NT2/D1 (cell line): ENCODE measurements around the gene UGT1A9.

Experiments
- DNase-seq: peaks from one replicate; pipeline ENCODE4 v3.0.0-alpha.2; 2011; ENCODE audit warnings: low read depth, low spot score
- H3K27me3 ChIP-seq: 2 replicates; pipeline ENCODE4 v1.6.0; 2011; ENCODE audit warnings: mild to moderate bottlenecking; ENCODE audit not compliant: insufficient read length, insufficient read depth
- H3K36me3 ChIP-seq: 2 replicates; pipeline ENCODE4 v1.6.1; 2011; ENCODE audit warnings: mild to moderate bottlenecking, low read length, mixed read lengths; ENCODE audit not compliant: insufficient read depth, insufficient read length
- H3K4me1 ChIP-seq: 2 replicates; pipeline ENCODE4 v1.5.1; 2011; ENCODE audit not compliant: insufficient read depth, insufficient read length
- H3K4me3 ChIP-seq: 2 replicates; pipeline ENCODE4 v1.5.1; 2011; ENCODE audit warnings: low read depth; ENCODE audit not compliant: insufficient read length
- H3K9ac ChIP-seq: 2 replicates; pipeline ENCODE4 v1.6.0; 2011; ENCODE audit warnings: low read depth; ENCODE audit not compliant: insufficient read length
- H3K9me3 ChIP-seq: 2 replicates; pipeline ENCODE4 v1.5.1; 2011; ENCODE audit warnings: mild to moderate bottlenecking, low read length; ENCODE audit not compliant: insufficient read depth
- SUZ12 ChIP-seq: IDR thresholded peaks from 2 replicates; pipeline ENCODE4 v1.6.1; 2011; ENCODE audit not compliant: insufficient read length, insufficient read depth; ENCODE audit errors: extremely low read depth
- YY1 ChIP-seq: IDR thresholded peaks from 2 replicates; pipeline ENCODE4 v1.6.1; 2011; ENCODE audit not compliant: insufficient read length, insufficient read depth
- ZNF274 ChIP-seq: IDR thresholded peaks from 2 replicates; pipeline ENCODE4 v1.6.1; 2011; ENCODE audit warnings: mild to moderate bottlenecking, low read depth, low read length

UGT1A9 gene

DNA sequence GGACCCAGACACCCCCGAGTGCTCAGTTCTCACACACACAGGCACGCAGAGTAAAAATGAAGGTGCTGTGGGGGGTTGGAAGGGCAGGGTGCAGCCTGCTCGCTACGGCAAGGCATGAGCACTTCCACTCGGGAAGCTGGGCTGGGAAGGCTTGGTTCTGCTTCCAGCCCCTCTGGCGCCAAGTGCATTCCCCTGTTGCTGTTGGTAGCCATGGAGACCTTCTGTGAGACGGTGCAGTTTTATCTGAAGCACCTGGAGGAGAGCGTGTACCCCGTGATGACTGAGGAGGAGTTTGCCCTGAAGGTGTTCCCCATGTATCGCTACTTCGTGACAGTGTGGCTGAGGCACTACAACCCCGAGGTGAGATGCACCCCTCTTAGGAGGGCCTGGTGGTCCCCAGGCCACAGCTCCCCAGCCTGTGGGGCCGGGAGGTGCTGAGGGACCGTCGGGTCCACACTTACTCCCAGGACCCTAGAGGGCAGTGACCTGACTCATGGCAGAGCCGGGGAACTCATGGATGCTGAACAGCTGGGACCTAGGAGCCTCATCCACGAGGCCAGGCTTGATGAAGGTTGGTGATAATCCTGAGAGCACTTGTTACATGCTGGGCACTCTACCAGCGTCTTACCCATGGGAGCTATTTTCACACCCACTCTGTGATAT, 121.9 kb downstream of the UGT1A9 start:
- Histone ChIP-seq H3K4me1 (no peaks in the 10 kb centered on the region), H3K9me3 (no peaks in the 10 kb centered on the region), H3K27me3 (peaks cover 6% of the 10 kb centered on the region), H3K4me3 (no peak overlapping the region), H3K9ac (no peak overlapping the region), H3K36me3 (no peaks in the 10 kb centered on the region)
- no peak for DNase-seq
- TF ChIP-seq ZNF274: no peak
- no peak for TF ChIP-seq YY1
- TF ChIP-seq SUZ12: no peak

- Histone ChIP-seq H3K4me3 (no peak overlapping the region), H3K4me1 (peaks cover 2% of the 10 kb centered on the region), H3K27me3 (peaks cover 6% of the 10 kb centered on the region), H3K9ac (no peak overlapping the region), H3K9me3 (no peaks in the 10 kb centered on the region), H3K36me3 (no peaks in the 10 kb centered on the region)
- TF ChIP-seq SUZ12 (no peak), YY1 (no peak), ZNF274 (no peak)
- no peak for DNase-seq
These were observed 122.5 kb downstream of the UGT1A9 start for GRCh38 chr2:233794128-233794658.

DNA sequence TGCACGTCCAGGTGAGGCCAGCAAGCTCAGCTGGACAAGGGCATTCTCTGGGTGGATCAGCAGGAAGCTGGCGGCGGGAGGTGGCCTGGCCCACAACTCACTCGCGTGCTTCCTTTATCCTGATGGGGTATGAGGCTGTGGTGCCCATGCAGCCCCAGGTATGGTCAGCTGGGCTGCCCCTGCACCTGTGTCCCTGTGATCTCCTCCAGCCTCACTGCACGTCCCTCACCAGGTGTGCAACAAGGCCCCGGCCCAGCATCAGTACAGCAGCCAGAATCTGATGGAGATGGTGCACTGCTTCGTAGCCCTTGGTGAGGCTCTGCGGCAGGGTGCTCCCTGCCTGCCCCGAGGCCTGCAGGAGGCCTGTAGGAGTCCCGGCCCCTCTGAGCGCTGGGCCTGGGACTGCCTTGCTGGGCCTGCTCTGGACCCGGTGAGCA, 124.1 kb downstream of the UGT1A9 start:
- no peak for DNase-seq
- Histone ChIP-seq H3K4me1 (peaks cover 3% of the 10 kb centered on the region), H3K4me3 (no peak overlapping the region), H3K36me3 (no peaks in the 10 kb centered on the region), H3K9ac (no peak overlapping the region), H3K9me3 (no peaks in the 10 kb centered on the region), H3K27me3 (peaks cover 6% of the 10 kb centered on the region)
- no peak for TF ChIP-seq ZNF274
- TF ChIP-seq SUZ12: no peak
- no peak for TF ChIP-seq YY1

GRCh38 chr2:233796254-233796653, 124.6 kb downstream of the UGT1A9 start:
- H3K4me3 ChIP-seq: no peak overlapping the region
- H3K9me3 ChIP-seq: no peaks in the 10 kb centered on the region
- no peaks in the 10 kb centered on the region for H3K36me3 ChIP-seq
- no peak overlapping the region for H3K9ac ChIP-seq
- peaks cover 3% of the 10 kb centered on the region for H3K4me1 ChIP-seq
- H3K27me3 ChIP-seq: peaks cover 3% of the 10 kb centered on the region
- TF ChIP-seq SUZ12 (no peak), ZNF274 (no peak), YY1 (no peak)
- no peak for DNase-seq

GRCh38 chr2:233798335-233799086, 126.8 kb downstream of the UGT1A9 start:
- Histone ChIP-seq H3K27me3 (no peaks in the 10 kb centered on the region), H3K36me3 (no peaks in the 10 kb centered on the region), H3K9me3 (no peaks in the 10 kb centered on the region), H3K9ac (no peak overlapping the region), H3K4me1 (peaks cover 3% of the 10 kb centered on the region), H3K4me3 (no peak overlapping the region)
- DNase-seq: no peak
- TF ChIP-seq ZNF274 (no peak), SUZ12 (no peak), YY1 (no peak)

DNA sequence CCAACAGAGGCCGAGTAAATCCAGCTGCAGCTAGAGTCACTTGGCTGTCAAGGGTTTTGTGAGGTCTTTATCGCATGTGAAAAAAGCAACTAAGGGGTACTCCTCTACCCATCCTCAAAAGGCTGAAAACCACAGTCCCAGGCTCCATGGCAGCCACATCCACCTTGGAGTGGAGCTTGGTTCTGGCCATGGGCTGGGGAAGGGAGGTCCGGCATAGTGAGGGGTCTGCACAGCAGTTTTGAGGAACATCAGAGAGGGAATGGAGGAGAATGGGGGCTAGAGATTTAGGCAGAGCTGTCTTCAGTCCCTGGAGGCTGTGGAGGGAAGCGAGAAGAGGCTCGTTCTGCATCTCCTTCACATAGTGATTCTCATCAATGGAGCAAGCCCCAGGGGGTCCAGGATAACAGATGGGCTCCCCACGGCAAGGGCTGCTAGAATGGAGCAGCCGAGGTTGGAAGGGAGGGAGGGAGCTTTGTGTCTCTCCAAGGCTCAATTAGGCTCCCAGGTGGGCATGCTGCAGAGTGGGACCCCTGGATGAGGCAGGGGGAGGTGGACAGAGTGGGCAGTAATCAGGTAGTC, 127.5 kb downstream of the UGT1A9 start:
- TF ChIP-seq YY1 (no peak), ZNF274 (no peak), SUZ12 (no peak)
- H3K4me1 ChIP-seq: peaks cover 3% of the 10 kb centered on the region
- no peaks in the 10 kb centered on the region for H3K9me3 ChIP-seq
- no peaks in the 10 kb centered on the region for H3K36me3 ChIP-seq
- peaks cover 2% of the 10 kb centered on the region for H3K27me3 ChIP-seq
- no peak overlapping the region for H3K4me3 ChIP-seq
- no peak for DNase-seq
- H3K9ac ChIP-seq: no peak overlapping the region

- no peak for DNase-seq
- Histone ChIP-seq H3K9me3 (no peaks in the 10 kb centered on the region), H3K27me3 (peaks cover 4% of the 10 kb centered on the region), H3K4me1 (peaks cover 3% of the 10 kb centered on the region), H3K36me3 (no peaks in the 10 kb centered on the region), H3K4me3 (no peak overlapping the region), H3K9ac (no peak overlapping the region)
- no peak for TF ChIP-seq SUZ12
- TF ChIP-seq YY1: no peak
- TF ChIP-seq ZNF274: no peak
These were observed 128.0 kb downstream of the UGT1A9 start for GRCh38 chr2:233799716-233800115.
